Mesodermal cell (in vitro differentiated cells): ENCODE data around the gene TEDDM1.

Experiments
- H3K27ac ChIP-seq: 2 replicates; pipeline ENCODE4 v1.7.0; 2013; ENCODE audit warnings: mild to moderate bottlenecking, low read depth, low read length, moderate library complexity; ENCODE audit not compliant: severe bottlenecking
- H3K36me3 ChIP-seq: 2 replicates; pipeline ENCODE4 v1.7.1; 2013; ENCODE audit warnings: mild to moderate bottlenecking, low read length, moderate library complexity; ENCODE audit not compliant: control insufficient read depth, insufficient read depth
- H3K4me1 ChIP-seq: one replicate; pipeline ENCODE4 v1.7.1; 2013; ENCODE audit warnings: mild to moderate bottlenecking, low read length; ENCODE audit not compliant: insufficient read depth, control insufficient read depth, poor library complexity, severe bottlenecking
- H3K4me3 ChIP-seq: 2 replicates; pipeline ENCODE4 v1.7.0; 2013; ENCODE audit warnings: low read length, control low read depth, mild to moderate bottlenecking; ENCODE audit not compliant: insufficient read depth, poor library complexity, severe bottlenecking; ENCODE audit errors: extremely low read depth
- H3K9me3 ChIP-seq: 2 replicates; pipeline ENCODE4 v1.7.1; 2013; ENCODE audit warnings: mild to moderate bottlenecking, low read length, moderate library complexity; ENCODE audit not compliant: control insufficient read depth
- WGBS, 2 experiments: methylation state at CpG; one replicate each; pipeline ENCODE4 v1.1.5; 2013; ENCODE audit warnings: missing lambda C conversion rate in 2 of 2; ENCODE audit not compliant: insufficient coverage in 2 of 2; 5-methylcytosine and 5-hydroxymethylcytosine counted together

The TEDDM1 gene

GRCh38 chr1:182430263-182431068 lies 30.0 kb upstream of the TEDDM1 start:
- no peaks in the 10 kb centered on the region for H3K9me3 ChIP-seq
- H3K27ac ChIP-seq = no peak overlapping the region
- H3K36me3 ChIP-seq = no peaks in the 10 kb centered on the region
- no peaks in the 10 kb centered on the region for H3K4me1 ChIP-seq
- WGBS, 2 experiments = 90 to 97% methylated on average over 6 of the region's 11 CpGs
- H3K4me3 ChIP-seq = no peak overlapping the region

DNA sequence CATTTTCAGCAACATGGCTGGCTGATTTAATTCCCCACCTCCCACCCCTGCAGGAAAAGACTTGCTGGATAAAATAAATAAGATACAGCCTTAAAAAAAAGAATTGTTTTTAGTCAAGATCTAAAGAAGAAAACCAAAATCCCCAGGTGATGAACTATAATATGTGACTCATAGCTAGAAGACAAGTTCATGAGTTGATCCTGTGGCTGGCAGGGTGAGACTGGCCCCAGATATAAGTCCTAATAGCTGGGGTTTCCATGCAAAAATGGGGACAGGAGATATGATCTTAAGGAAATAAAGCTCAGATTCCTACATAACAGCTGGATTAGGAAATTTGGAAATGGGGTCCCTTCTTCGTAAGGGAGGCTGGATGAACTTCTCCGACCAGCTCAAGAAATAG lies 27.6 kb upstream of the TEDDM1 start:
- no peaks in the 10 kb centered on the region for H3K36me3 ChIP-seq
- no peak overlapping the region for H3K27ac ChIP-seq
- 71% methylated on average over 2 of the region's 2 CpGs; no CpG with 5 or more reads in 1 of the 2 experiments for WGBS, 2 experiments
- H3K9me3 ChIP-seq = no peaks in the 10 kb centered on the region
- H3K4me1 ChIP-seq = no peaks in the 10 kb centered on the region
- H3K4me3 ChIP-seq = no peak overlapping the region

- Histone ChIP-seq H3K36me3 (no peaks in the 10 kb centered on the region), H3K9me3 (no peaks in the 10 kb centered on the region), H3K4me3 (no peak overlapping the region), H3K27ac (no peak overlapping the region), H3K4me1 (no peaks in the 10 kb centered on the region)
- 90 to 100% methylated on average over 3 to 5 of the region's 7 CpGs for WGBS, 2 experiments
Observed at GRCh38 chr1:182426442-182427430, 26.3 kb upstream of the TEDDM1 start.

- no peaks in the 10 kb centered on the region for H3K4me1 ChIP-seq
- WGBS, 2 experiments = no CpG with 5 or more reads among the region's 1 CpG
Observed at GRCh38 chr1:182415789-182416188, 15.3 kb upstream of the TEDDM1 start.

DNA sequence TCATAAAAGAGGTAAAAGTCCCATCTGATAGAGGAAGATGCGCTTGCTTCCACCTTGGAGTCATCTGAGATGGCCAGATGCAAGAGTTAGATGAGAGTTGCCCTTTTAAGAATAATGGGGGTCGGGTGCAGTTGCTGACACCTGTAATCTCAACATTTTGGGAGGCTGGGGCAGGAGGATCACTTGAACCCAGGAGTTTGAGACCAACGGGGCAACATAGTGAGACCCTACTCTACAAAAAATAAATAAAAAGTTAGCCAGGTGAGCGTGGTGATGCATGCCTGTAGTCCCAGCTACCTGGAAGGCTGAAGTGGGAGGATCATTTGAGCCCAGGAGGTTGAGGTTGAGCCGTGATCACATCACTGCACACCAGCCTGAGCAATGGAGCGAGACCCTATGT lies 13.5 kb upstream of the TEDDM1 start:
- 85 to 86% methylated on average over 4 to 6 of the region's 6 CpGs for WGBS, 2 experiments
- H3K36me3 ChIP-seq = no peaks in the 10 kb centered on the region

More at GRCh38 chr1:182415789-182416188, 15.3 kb upstream of the TEDDM1 start:
- H3K36me3 ChIP-seq = no peaks in the 10 kb centered on the region
- H3K27ac ChIP-seq = no peak overlapping the region
- H3K4me3 ChIP-seq = no peak overlapping the region
- H3K9me3 ChIP-seq = no peaks in the 10 kb centered on the region

DNA sequence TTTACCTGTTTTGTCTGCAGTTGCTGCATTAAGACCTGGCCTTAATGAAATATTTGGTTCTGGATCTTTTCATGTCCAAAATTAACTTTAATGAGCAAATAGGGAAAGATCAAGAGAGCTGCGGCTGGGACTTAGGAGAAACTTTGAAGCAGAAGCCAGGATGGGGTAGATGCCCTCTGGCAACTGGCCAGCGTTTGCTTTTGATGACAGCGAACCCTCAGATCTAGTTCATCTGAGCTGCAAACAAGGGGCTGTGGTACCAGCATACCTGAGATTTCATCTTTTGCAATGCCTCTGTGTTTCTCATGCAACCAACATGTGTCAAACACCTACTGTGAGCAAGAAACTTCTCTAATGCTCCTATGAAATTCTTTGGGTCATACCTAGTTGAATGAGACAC lies 13.0 kb upstream of the TEDDM1 start:
- H3K9me3 ChIP-seq = no peaks in the 10 kb centered on the region
- 81 to 91% methylated on average over 2 to 3 of the region's 3 CpGs for WGBS, 2 experiments
- no peaks in the 10 kb centered on the region for H3K4me1 ChIP-seq
- H3K27ac ChIP-seq = no peak overlapping the region
- no peak overlapping the region for H3K4me3 ChIP-seq
- no peaks in the 10 kb centered on the region for H3K36me3 ChIP-seq

More for the DNA sequence above, 13.5 kb upstream of the TEDDM1 start:
- H3K4me1 ChIP-seq = no peaks in the 10 kb centered on the region
- H3K9me3 ChIP-seq = no peaks in the 10 kb centered on the region
- no peak overlapping the region for H3K27ac ChIP-seq
- H3K4me3 ChIP-seq = no peak overlapping the region

DNA sequence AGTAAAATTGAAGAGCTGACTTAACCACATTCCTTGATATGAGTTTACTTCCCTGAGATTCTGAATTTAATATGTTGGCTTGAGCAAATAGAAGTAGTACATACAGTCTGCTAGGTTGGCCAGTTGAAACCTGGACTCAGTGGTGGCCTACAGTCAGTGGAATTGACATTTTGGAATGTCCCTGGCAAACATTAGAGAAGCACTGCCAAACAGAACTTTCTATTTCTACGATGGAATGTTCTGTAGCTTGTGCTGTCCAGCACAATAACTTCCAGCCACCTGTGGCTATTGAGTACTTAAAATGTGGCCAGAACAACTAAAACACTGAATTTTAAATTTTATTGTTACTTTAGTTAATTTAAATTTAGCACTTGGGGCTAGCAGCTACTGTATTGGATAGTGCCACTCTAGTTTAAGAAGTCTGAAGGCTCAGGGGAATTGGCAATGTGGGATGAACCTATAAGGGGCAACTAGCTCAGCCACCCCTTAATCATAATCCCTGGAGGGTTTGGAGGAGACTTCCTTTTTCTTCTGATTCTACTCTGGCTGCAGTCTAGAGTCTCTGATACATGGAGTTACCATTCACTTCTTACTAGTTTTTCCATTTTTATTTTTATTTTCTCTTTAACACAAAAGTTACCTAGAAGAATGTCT lies 10.3 kb upstream of the TEDDM1 start:
- Histone ChIP-seq H3K4me3 (no peak overlapping the region), H3K4me1 (no peaks in the 10 kb centered on the region), H3K9me3 (peaks cover under 1% of the 10 kb centered on the region), H3K27ac (no peak overlapping the region), H3K36me3 (no peaks in the 10 kb centered on the region)
- WGBS, 2 experiments = 71% methylated on average over 1 of the region's 1 CpG; no CpG with 5 or more reads in 1 of the 2 experiments

DNA sequence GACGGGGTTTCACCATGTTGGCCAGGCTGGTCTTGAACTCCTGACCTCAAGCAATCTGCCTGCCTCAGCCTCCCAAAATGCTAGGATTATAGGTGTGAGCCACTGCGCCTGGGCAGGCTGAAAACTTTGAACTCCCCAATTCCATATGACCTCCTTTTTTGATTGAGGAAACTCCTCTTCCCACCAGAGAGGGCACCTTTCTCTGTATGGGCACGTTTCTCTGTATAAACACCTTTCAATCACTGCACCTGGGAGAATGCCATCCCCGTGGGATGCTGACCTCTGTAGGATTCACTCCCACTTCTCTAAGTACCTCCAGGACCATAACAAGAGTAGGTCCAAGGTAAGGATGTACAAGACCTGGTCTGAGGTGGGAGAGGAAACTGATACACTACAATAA lies 9.7 kb upstream of the TEDDM1 start:
- Histone ChIP-seq H3K36me3 (no peaks in the 10 kb centered on the region), H3K9me3 (peaks cover 6% of the 10 kb centered on the region), H3K4me1 (no peaks in the 10 kb centered on the region), H3K4me3 (no peak overlapping the region), H3K27ac (no peak overlapping the region)
- WGBS, 2 experiments = 78 to 88% methylated on average over 3 to 4 of the region's 4 CpGs

GRCh38 chr1:182408435-182409075 lies 8.1 kb upstream of the TEDDM1 start:
- WGBS, 2 experiments = 80 to 100% methylated on average over 1 to 2 of the region's 3 CpGs

DNA sequence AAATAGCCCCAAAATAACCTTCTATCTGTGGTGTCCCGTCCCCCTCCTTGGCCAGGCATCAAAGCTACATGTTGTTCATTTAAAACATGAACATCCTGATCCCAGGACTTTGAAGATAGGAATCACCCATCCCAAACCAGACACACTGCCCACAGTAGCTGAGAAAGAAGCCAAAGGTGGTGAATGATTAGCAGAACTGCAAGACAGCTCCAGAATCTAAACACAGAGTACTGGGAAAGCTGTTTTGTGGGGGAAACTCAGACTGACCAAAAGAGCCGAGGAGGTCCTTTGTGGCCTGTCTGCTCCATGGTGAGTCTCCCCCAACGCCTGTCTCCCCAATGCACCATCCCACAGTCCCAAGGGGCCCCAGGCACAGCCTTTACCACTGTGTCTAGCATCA lies 7.3 kb upstream of the TEDDM1 start:
- peaks cover 6% of the 10 kb centered on the region for H3K9me3 ChIP-seq
- H3K36me3 ChIP-seq = no peaks in the 10 kb centered on the region
- 82 to 86% methylated on average over 2 to 3 of the region's 3 CpGs for WGBS, 2 experiments
- no peak overlapping the region for H3K4me3 ChIP-seq
- no peak overlapping the region for H3K27ac ChIP-seq
- H3K4me1 ChIP-seq = no peaks in the 10 kb centered on the region

More at GRCh38 chr1:182408435-182409075, 8.1 kb upstream of the TEDDM1 start:
- H3K27ac ChIP-seq = no peak overlapping the region
- no peaks in the 10 kb centered on the region for H3K36me3 ChIP-seq
- no peak overlapping the region for H3K4me3 ChIP-seq
- H3K4me1 ChIP-seq = no peaks in the 10 kb centered on the region
- H3K9me3 ChIP-seq = peaks cover 6% of the 10 kb centered on the region
